Measurements from ENCODE around the gene GRID2. TPM values are rescaled to one million over a fixed set of nuclear protein-coding genes. Genes with fewer than 3 reads are reported as not detected.
"Not testable (repeated sequence)": the region's sequence is repeated elsewhere in the genome, so short reads cannot be mapped to it uniquely, and the experiment has no call there.

Gene GRID2
- total RNA-seq, 1 donor: not detected

- H3K4me3 ChIP-seq (ENCODE audit: low read depth, low read length): no peak overlapping the region
- TF ChIP-seq CTCF (IDR thresholded peaks at IDR 0.05; ENCODE audit: insufficient read depth, low read depth, low read length): no peak
- DNase-seq (ENCODE audit: low read depth): no peak
These were observed 1048.1 kb downstream of the GRID2 start for GRCh38 chr4:93351846-93352245.

- DNase-seq (ENCODE audit: low read depth): no peak
- no peak overlapping the region for H3K4me3 ChIP-seq (ENCODE audit: low read depth, low read length)
- TF ChIP-seq CTCF (IDR thresholded peaks at IDR 0.05; ENCODE audit: insufficient read depth, low read depth, low read length): no peak
These were observed 1051.6 kb downstream of the GRID2 start for GRCh38 chr4:93355411-93355810.

GRCh38 chr4:93359586-93359985, 1055.8 kb downstream of the GRID2 start:
- TF ChIP-seq CTCF (IDR thresholded peaks at IDR 0.05; ENCODE audit: insufficient read depth, low read depth, low read length): no peak
- no peak overlapping the region for H3K4me3 ChIP-seq (ENCODE audit: low read depth, low read length)
- DNase-seq (ENCODE audit: low read depth): no peak

GRCh38 chr4:93366169-93366755, 1062.5 kb downstream of the GRID2 start:
- DNase-seq (ENCODE audit: low read depth); H3K4me3 ChIP-seq (ENCODE audit: low read depth, low read length): not testable (repeated sequence)

GRCh38 chr4:93368968-93369367, 1065.2 kb downstream of the GRID2 start:
- no peak overlapping the region for H3K4me3 ChIP-seq (ENCODE audit: low read depth, low read length)
- TF ChIP-seq CTCF (IDR thresholded peaks at IDR 0.05; ENCODE audit: insufficient read depth, low read depth, low read length): no peak
- DNase-seq (ENCODE audit: low read depth): no peak

GRCh38 chr4:93370256-93370655, 1066.5 kb downstream of the GRID2 start:
- TF ChIP-seq CTCF (IDR thresholded peaks at IDR 0.05; ENCODE audit: insufficient read depth, low read depth, low read length): no peak
- H3K4me3 ChIP-seq (ENCODE audit: low read depth, low read length): no peak overlapping the region
- no peak for DNase-seq (ENCODE audit: low read depth)

GRCh38 chr4:93373893-93374860, 1070.4 kb downstream of the GRID2 start:
- TF ChIP-seq CTCF (IDR thresholded peaks at IDR 0.05; ENCODE audit: insufficient read depth, low read depth, low read length): no peak
- no peak for DNase-seq (ENCODE audit: low read depth)
- no peak overlapping the region for H3K4me3 ChIP-seq (ENCODE audit: low read depth, low read length)
